AG09309 (cell line): ENCODE results near the gene WDR37.

Source experiments
- DNase-seq: peaks from one replicate; pipeline ENCODE4 v3.0.0-alpha.2; 2010; ENCODE audit warnings: low read depth
- H3K4me3 ChIP-seq: 2 replicates; pipeline ENCODE4 v1.5.1; 2011; ENCODE audit warnings: mild to moderate bottlenecking, low read depth, low read length, moderate library complexity; ENCODE audit not compliant: control insufficient read depth
- CTCF ChIP-seq: IDR thresholded peaks from 2 replicates; pipeline ENCODE4 v1.5.1; 2011; ENCODE audit warnings: mild to moderate bottlenecking, low read depth, low read length, inconsistent platforms; ENCODE audit not compliant: insufficient read depth, control insufficient read depth; ENCODE audit errors: missing control alignments

The WDR37 gene

GRCh38 chr10:1166101-1166827 is 110.1 kb downstream of the WDR37 start:
- no peak for DNase-seq
- no peak for TF ChIP-seq CTCF
- no peak overlapping the region for H3K4me3 ChIP-seq

- TF ChIP-seq CTCF, result no peak
- no peak overlapping the region for H3K4me3 ChIP-seq
- DNase-seq, result no peak
Observed at GRCh38 chr10:1166828-1167275, 110.7 kb downstream of the WDR37 start.

- DNase-seq, result no peak
- no peak overlapping the region for H3K4me3 ChIP-seq
- TF ChIP-seq CTCF, result no peak
Observed at GRCh38 chr10:1168763-1169162, 112.6 kb downstream of the WDR37 start.

- no peak overlapping the region for H3K4me3 ChIP-seq
- no peak for TF ChIP-seq CTCF
- no peak for DNase-seq
Observed at GRCh38 chr10:1169186-1169885, 113.2 kb downstream of the WDR37 start.

GRCh38 chr10:1169981-1170866 is 114.0 kb downstream of the WDR37 start:
- H3K4me3 ChIP-seq, result no peak overlapping the region
- no peak for DNase-seq
- TF ChIP-seq CTCF, result no peak

GRCh38 chr10:1170867-1171180 is 114.6 kb downstream of the WDR37 start:
- H3K4me3 ChIP-seq, result no peak overlapping the region
- no peak for DNase-seq
- TF ChIP-seq CTCF, result no peak
